Measurements from ENCODE around the gene CCDC73. TPM values are rescaled to one million over a fixed set of nuclear protein-coding genes. Genes with fewer than 3 reads are reported as not detected.

The CCDC73 gene
- total and polyA plus RNA-seq, 4 donors: 0.02 to 0.50 (median 0.33) TPM

GRCh38 chr11:32659672-32660071 lies 134.8 kb downstream of the CCDC73 start:
- 91% methylated on average over 2 of the region's 2 CpGs for WGBS
- no peaks in the 10 kb centered on the region for H3K36me3 ChIP-seq (ENCODE audit: control insufficient read depth in 4 of 4, insufficient read depth in 3 of 4, low read depth in 1 of 4, low read length in 3 of 4)
- H3K9ac ChIP-seq (ENCODE audit: low read depth in 1 of 2, low read length in 2 of 2): no peak overlapping the region
- H3K27me3 ChIP-seq (ENCODE audit: control insufficient read depth in 4 of 4, insufficient read depth in 4 of 4, low read length in 3 of 4): no peaks in the 10 kb centered on the region
- H3K4me3 ChIP-seq (ENCODE audit: low read depth in 1 of 3, low read length in 3 of 3): no peak overlapping the region
- no peaks in the 10 kb centered on the region for H3K9me3 ChIP-seq (ENCODE audit: control insufficient read depth in 4 of 4, low read length in 3 of 4)
- TF ChIP-seq EGR1 (IDR thresholded peaks at IDR 0.05; ENCODE audit: low read depth in 2 of 2): no peak
- no peak for TF ChIP-seq JUND (IDR thresholded peaks at IDR 0.05)
- TF ChIP-seq HNF4G (IDR thresholded peaks at IDR 0.05): no peak
- no peak for TF ChIP-seq FOXA2 (IDR thresholded peaks at IDR 0.05)
- no peak for TF ChIP-seq SP1 (IDR thresholded peaks at IDR 0.05)
- no peak for TF ChIP-seq GABPA (IDR thresholded peaks at IDR 0.05 in 1 of 2, conservative IDR thresholded peaks at IDR 0.05 in 1 of 2)
- no peak for TF ChIP-seq ZBTB33 (IDR thresholded peaks at IDR 0.05)
- no peak for TF ChIP-seq RXRA (IDR thresholded peaks at IDR 0.05)
- TF ChIP-seq FOXA1 (IDR thresholded peaks at IDR 0.05): no peak
- TF ChIP-seq MAX (IDR thresholded peaks at IDR 0.05): no peak
- no peak for TF ChIP-seq TAF1 (conservative IDR thresholded peaks at IDR 0.05)
- TF ChIP-seq, protein P1, sequence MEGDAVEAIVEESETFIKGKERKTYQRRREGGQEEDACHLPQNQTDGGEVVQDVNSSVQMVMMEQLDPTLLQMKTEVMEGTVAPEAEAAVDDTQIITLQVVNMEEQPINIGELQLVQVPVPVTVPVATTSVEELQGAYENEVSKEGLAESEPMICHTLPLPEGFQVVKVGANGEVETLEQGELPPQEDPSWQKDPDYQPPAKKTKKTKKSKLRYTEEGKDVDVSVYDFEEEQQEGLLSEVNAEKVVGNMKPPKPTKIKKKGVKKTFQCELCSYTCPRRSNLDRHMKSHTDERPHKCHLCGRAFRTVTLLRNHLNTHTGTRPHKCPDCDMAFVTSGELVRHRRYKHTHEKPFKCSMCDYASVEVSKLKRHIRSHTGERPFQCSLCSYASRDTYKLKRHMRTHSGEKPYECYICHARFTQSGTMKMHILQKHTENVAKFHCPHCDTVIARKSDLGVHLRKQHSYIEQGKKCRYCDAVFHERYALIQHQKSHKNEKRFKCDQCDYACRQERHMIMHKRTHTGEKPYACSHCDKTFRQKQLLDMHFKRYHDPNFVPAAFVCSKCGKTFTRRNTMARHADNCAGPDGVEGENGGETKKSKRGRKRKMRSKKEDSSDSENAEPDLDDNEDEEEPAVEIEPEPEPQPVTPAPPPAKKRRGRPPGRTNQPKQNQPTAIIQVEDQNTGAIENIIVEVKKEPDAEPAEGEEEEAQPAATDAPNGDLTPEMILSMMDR (IDR thresholded peaks at IDR 0.05; ENCODE audit: low read depth, low read length, missing input control): no peak
- TF ChIP-seq ATF3 (IDR thresholded peaks at IDR 0.05): no peak
- TF ChIP-seq HNF4A (conservative IDR thresholded peaks at IDR 0.05): no peak
- no peaks in the 10 kb centered on the region for H3K4me1 ChIP-seq (ENCODE audit: control insufficient read depth in 4 of 4, insufficient read depth in 4 of 4, low read length in 3 of 4)
- no peak for DNase-seq (ENCODE audit: low spot score)
- H3K27ac ChIP-seq (ENCODE audit: low read depth in 1 of 2, low read length in 2 of 2): no peak overlapping the region

DNA sequence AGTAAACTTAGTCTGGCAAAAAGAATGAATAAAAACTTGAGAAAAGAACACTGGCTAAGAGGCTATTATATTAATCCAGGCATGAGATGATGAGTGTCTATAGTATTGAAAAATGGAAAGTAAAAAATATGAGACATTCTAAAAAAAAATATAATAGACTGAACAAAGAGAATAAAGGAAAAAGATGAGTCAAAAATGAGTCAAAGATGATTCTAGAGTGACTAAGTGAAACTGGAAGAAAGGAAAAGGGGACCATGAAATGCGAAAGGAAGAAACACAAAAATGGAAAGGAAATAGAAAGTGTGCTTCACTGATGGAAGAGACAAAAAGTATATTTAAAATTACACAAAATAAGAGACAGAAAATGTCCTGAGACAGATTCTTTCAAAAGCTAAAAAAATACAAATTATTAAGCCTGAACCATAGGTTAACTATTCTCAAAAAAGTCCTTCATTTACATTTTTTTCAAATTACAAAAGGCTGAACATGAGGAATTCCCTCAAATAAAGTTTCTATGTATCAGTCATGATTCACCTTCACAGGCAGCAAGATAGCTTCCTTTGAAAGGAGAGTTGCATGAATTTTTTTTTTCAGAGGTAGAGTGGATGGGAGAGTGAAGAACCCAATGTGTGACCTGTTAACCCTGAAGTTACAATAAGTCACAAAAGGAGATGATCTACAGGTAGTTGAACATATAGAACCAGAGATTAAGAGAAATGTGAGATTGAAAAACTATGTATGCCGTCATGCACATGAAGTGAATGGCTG lies 135.6 kb downstream of the CCDC73 start:
- Histone ChIP-seq H3K27me3 (ENCODE audit: control insufficient read depth in 4 of 4, insufficient read depth in 4 of 4, low read length in 3 of 4) (no peaks in the 10 kb centered on the region), H3K4me3 (ENCODE audit: low read depth in 1 of 3, low read length in 3 of 3) (no peak overlapping the region), H3K36me3 (ENCODE audit: control insufficient read depth in 4 of 4, insufficient read depth in 3 of 4, low read depth in 1 of 4, low read length in 3 of 4) (no peaks in the 10 kb centered on the region), H3K4me1 (ENCODE audit: control insufficient read depth in 4 of 4, insufficient read depth in 4 of 4, low read length in 3 of 4) (no peaks in the 10 kb centered on the region), H3K9ac (ENCODE audit: low read depth in 1 of 2, low read length in 2 of 2) (no peak overlapping the region), H3K9me3 (ENCODE audit: control insufficient read depth in 4 of 4, low read length in 3 of 4) (no peaks in the 10 kb centered on the region), H3K27ac (ENCODE audit: low read depth in 1 of 2, low read length in 2 of 2) (no peak overlapping the region)
- TF ChIP-seq TAF1 (conservative IDR thresholded peaks at IDR 0.05): no peak
- no peak for TF ChIP-seq GABPA (IDR thresholded peaks at IDR 0.05 in 1 of 2, conservative IDR thresholded peaks at IDR 0.05 in 1 of 2)
- no peak for TF ChIP-seq HNF4A (conservative IDR thresholded peaks at IDR 0.05)
- no peak for TF ChIP-seq RXRA (IDR thresholded peaks at IDR 0.05)
- TF ChIP-seq YY1 (IDR thresholded peaks at IDR 0.05): no peak
- no peak for TF ChIP-seq MAX (IDR thresholded peaks at IDR 0.05)
- TF ChIP-seq FOXA1 (IDR thresholded peaks at IDR 0.05): no peak
- TF ChIP-seq, protein P1 (IDR thresholded peaks at IDR 0.05; ENCODE audit: low read depth, low read length, missing input control): no peak
- TF ChIP-seq ZBTB33 (IDR thresholded peaks at IDR 0.05): no peak
- TF ChIP-seq EGR1 (IDR thresholded peaks at IDR 0.05; ENCODE audit: low read depth in 2 of 2): no peak
- TF ChIP-seq, protein P2, sequence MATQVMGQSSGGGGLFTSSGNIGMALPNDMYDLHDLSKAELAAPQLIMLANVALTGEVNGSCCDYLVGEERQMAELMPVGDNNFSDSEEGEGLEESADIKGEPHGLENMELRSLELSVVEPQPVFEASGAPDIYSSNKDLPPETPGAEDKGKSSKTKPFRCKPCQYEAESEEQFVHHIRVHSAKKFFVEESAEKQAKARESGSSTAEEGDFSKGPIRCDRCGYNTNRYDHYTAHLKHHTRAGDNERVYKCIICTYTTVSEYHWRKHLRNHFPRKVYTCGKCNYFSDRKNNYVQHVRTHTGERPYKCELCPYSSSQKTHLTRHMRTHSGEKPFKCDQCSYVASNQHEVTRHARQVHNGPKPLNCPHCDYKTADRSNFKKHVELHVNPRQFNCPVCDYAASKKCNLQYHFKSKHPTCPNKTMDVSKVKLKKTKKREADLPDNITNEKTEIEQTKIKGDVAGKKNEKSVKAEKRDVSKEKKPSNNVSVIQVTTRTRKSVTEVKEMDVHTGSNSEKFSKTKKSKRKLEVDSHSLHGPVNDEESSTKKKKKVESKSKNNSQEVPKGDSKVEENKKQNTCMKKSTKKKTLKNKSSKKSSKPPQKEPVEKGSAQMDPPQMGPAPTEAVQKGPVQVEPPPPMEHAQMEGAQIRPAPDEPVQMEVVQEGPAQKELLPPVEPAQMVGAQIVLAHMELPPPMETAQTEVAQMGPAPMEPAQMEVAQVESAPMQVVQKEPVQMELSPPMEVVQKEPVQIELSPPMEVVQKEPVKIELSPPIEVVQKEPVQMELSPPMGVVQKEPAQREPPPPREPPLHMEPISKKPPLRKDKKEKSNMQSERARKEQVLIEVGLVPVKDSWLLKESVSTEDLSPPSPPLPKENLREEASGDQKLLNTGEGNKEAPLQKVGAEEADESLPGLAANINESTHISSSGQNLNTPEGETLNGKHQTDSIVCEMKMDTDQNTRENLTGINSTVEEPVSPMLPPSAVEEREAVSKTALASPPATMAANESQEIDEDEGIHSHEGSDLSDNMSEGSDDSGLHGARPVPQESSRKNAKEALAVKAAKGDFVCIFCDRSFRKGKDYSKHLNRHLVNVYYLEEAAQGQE (IDR thresholded peaks at IDR 0.05): no peak
- TF ChIP-seq RAD21 (IDR thresholded peaks at IDR 0.05): no peak
- TF ChIP-seq SP1 (IDR thresholded peaks at IDR 0.05): no peak
- no peak for TF ChIP-seq JUND (IDR thresholded peaks at IDR 0.05)
- DNase-seq (ENCODE audit: low spot score): no peak
- WGBS: 69% methylated on average over 2 of the region's 2 CpGs
